Measurements from ENCODE around the gene STON2.

STON2 gene

DNA sequence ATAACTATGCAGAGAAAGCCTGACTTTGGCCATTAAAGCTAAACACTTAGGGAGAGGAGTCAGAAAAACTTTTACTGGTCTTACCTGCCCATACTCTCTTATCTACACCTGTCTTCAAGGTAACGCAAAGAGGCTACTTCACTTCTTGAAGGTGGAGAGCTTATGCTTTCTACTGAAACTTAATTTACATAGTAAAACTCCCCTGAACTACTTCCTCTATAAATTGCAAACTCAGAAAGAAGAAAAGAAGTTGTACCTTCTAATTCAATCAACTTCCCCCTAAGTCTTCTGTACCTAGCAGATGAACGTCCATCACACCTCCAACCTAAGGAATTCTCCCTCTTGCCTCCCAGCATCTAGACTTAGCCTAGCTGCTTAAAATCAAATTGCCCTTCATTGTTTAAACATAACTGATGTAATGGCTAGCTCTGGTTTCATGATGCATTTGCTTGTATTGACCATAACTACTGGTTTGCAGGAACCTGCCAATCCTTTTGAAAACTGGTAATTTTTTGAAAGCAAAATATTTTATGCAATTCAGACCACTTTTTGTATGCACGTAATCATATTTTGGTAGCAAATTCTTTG, 87.7 kb downstream of the STON2 start:
- no peaks in the 10 kb centered on the region for H3K27me3 ChIP-seq (ENCODE audit: insufficient read depth, low read length)
- no peak overlapping the region for H2AFZ ChIP-seq (ENCODE audit: low read depth, low read length)
- H3K36me3 ChIP-seq (ENCODE audit: insufficient read depth, low read length) = no peaks in the 10 kb centered on the region
- no peak overlapping the region for H3K4me3 ChIP-seq (ENCODE audit: low read length)
- H3K4me1 ChIP-seq (ENCODE audit: insufficient read depth, low read length) = peaks cover 35% of the 10 kb centered on the region
- H3K9me3 ChIP-seq (ENCODE audit: low read length) = no peaks in the 10 kb centered on the region

DNA sequence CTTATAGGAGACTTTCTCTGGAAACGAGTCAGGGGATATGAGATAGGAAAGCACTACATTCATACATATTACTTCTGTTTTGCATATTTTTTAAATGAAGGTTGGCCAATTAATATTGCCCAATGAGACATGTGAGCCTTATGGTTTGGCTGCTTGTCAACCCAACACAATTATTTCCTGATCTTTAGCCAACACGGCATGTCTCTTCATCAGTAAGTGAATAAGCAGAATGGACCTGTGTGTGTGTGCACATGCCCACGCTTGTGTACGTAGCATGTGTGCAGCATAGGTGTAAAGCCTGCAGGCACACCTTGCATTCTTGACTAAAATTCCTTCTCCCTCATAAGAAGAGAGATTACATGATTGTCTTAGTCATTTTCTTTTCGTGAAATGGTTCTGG, 88.3 kb downstream of the STON2 start:
- no peak overlapping the region for H2AFZ ChIP-seq (ENCODE audit: low read depth, low read length)
- no peaks in the 10 kb centered on the region for H3K36me3 ChIP-seq (ENCODE audit: insufficient read depth, low read length)
- H3K4me1 ChIP-seq (ENCODE audit: insufficient read depth, low read length) = peaks cover 41% of the 10 kb centered on the region
- H3K4me3 ChIP-seq (ENCODE audit: low read length) = no peak overlapping the region
- H3K27me3 ChIP-seq (ENCODE audit: insufficient read depth, low read length) = no peaks in the 10 kb centered on the region
- no peaks in the 10 kb centered on the region for H3K9me3 ChIP-seq (ENCODE audit: low read length)

DNA sequence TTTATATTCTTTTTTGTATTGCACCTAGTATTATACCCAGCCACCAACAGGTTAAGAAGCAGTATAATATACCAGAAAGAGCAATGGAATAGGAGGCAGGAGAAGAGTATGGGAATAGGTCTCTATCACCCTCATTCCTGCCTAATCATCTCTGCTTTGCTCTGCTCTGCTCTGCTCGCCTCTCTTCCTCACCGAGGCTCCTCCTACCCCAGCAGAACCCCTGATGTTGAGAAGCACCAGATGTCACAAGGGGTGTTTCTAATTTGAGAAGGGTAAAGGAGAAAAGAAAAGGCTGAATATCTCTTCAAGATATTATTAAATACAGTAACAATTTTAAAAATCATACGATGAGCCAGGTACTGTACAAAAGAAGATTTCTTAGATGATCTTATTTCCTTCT, 89.0 kb downstream of the STON2 start:
- H3K4me3 ChIP-seq (ENCODE audit: low read length) = no peak overlapping the region
- H3K4me1 ChIP-seq (ENCODE audit: insufficient read depth, low read length) = peaks cover 46% of the 10 kb centered on the region

DNA sequence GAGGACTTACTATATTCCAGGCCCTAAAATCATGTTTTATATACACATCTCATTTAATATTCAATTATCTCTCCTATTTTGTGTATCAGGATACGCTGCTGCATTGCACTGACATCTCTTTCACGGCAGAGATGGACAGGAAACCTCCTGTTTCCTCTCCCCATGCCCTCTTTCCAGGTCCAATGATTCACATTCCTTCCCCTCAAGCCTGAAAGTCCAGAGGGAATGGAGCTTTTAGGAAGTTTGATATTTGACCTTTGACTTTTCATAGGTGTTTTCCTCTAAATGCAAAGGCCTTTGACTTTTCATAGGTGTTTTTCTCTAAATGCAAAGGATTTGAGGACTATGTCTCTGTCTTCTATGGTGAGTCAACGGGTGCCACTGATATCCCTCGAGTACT, 89.5 kb downstream of the STON2 start:
- no peak overlapping the region for H2AFZ ChIP-seq (ENCODE audit: low read depth, low read length)
- no peaks in the 10 kb centered on the region for H3K9me3 ChIP-seq (ENCODE audit: low read length)
- no peak overlapping the region for H3K4me3 ChIP-seq (ENCODE audit: low read length)
- no peaks in the 10 kb centered on the region for H3K36me3 ChIP-seq (ENCODE audit: insufficient read depth, low read length)
- H3K4me1 ChIP-seq (ENCODE audit: insufficient read depth, low read length) = peaks cover 44% of the 10 kb centered on the region
- no peaks in the 10 kb centered on the region for H3K27me3 ChIP-seq (ENCODE audit: insufficient read depth, low read length)

More for the DNA sequence above, 89.0 kb downstream of the STON2 start:
- Histone ChIP-seq H3K27me3 (ENCODE audit: insufficient read depth, low read length) (no peaks in the 10 kb centered on the region), H2AFZ (ENCODE audit: low read depth, low read length) (no peak overlapping the region), H3K36me3 (ENCODE audit: insufficient read depth, low read length) (no peaks in the 10 kb centered on the region), H3K9me3 (ENCODE audit: low read length) (no peaks in the 10 kb centered on the region)

DNA sequence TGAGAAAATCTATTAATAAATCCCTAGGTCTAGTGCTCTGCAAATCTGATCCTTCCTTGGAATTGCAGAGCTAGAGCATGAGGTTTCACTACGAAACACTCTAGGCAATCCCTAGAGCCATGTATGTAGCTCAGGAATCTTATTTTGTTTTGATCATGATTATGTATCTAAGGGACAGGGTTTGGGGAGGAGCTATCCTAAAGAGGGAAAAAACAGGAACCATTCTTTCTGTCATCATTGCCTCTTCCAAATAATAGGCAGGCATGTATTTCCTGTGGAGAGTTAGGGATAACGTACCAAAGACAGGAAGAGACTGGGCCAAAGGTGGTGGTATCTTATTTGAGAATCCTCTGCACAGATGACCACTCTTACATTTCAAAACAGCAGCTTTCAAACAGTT, 90.6 kb downstream of the STON2 start:
- no peaks in the 10 kb centered on the region for H3K9me3 ChIP-seq (ENCODE audit: low read length)
- no peak overlapping the region for H2AFZ ChIP-seq (ENCODE audit: low read depth, low read length)
- peaks cover 39% of the 10 kb centered on the region for H3K4me1 ChIP-seq (ENCODE audit: insufficient read depth, low read length)
- no peak overlapping the region for H3K4me3 ChIP-seq (ENCODE audit: low read length)
- no peaks in the 10 kb centered on the region for H3K36me3 ChIP-seq (ENCODE audit: insufficient read depth, low read length)
- no peaks in the 10 kb centered on the region for H3K27me3 ChIP-seq (ENCODE audit: insufficient read depth, low read length)

DNA sequence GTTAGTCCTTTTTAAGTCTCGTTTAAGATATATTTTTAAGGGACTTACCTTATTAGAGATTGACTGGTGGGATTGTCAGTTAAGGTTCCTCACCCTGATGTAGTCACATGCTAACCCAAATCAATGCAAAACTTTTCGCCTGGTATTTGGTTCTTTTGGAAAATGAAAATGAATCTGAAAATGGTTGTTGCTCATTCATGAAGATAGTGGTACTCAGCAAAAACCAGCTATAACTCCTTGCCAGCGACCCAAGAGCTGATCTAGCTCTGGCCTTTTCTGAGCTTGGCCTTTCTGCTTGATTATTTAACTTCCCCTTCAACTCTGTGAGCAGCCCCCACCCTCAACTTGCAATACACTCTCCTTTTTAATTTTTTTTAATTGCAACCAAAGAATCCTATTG, 94.4 kb downstream of the STON2 start:
- Histone ChIP-seq H2AFZ (ENCODE audit: low read depth, low read length) (no peak overlapping the region), H3K27me3 (ENCODE audit: insufficient read depth, low read length) (no peaks in the 10 kb centered on the region), H3K4me3 (ENCODE audit: low read length) (no peak overlapping the region), H3K36me3 (ENCODE audit: insufficient read depth, low read length) (no peaks in the 10 kb centered on the region), H3K9me3 (ENCODE audit: low read length) (no peaks in the 10 kb centered on the region), H3K4me1 (ENCODE audit: insufficient read depth, low read length) (peaks cover 43% of the 10 kb centered on the region)

DNA sequence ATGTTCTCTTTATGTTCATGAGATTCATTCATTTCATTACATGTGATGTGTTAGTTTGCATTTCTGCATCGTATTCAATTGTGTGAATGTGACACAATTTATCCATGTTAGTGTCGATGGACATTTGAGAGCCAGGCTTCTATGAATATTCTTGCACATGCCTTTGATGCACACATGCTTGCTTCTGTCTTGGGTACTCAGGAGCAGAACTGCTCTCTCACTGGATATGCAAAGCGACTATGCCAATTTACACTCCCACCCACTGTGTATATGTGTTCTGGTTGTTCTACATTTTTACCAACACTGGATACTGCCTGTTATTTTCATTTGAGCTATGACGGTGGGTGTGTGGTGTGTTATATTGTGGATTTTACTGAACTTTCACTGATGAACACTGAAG, 95.1 kb downstream of the STON2 start:
- Histone ChIP-seq H3K4me1 (ENCODE audit: insufficient read depth, low read length) (peaks cover 43% of the 10 kb centered on the region), H3K27me3 (ENCODE audit: insufficient read depth, low read length) (no peaks in the 10 kb centered on the region), H3K36me3 (ENCODE audit: insufficient read depth, low read length) (no peaks in the 10 kb centered on the region), H3K9me3 (ENCODE audit: low read length) (no peaks in the 10 kb centered on the region), H3K4me3 (ENCODE audit: low read length) (no peak overlapping the region), H2AFZ (ENCODE audit: low read depth, low read length) (no peak overlapping the region)

DNA sequence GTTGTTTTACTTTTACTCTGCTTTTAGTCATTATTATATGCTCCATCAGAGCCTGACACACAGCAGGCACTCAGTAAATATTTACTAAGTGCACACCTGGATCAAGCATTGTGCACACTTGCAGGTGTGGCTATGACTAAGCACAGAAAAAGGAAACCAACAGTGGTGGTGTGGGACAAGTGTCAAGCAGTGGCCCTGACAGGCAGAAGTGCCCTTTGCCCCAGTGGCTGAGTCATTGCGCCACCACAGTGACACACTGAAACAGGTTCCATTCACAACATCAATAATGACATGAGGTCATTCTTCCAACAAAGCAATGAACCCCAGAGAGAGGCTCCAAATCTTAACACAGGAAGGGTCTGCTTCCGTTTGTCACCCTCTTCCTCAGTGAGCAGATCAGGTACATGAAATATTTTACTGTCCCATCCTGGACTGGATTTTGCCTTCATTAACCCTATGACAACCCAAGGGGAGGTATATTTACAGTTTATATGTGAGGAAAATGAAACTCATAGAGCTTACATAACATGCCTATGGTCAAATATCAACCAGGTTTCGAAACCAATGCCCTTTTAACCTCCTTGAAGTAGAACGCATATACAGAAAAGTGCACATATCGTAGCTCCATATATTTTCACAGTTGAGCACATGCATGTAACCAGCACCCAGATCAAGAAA, 96.7 kb downstream of the STON2 start:
- H3K9me3 ChIP-seq (ENCODE audit: low read length) = no peaks in the 10 kb centered on the region
- no peaks in the 10 kb centered on the region for H3K36me3 ChIP-seq (ENCODE audit: insufficient read depth, low read length)
- peaks cover 41% of the 10 kb centered on the region for H3K4me1 ChIP-seq (ENCODE audit: insufficient read depth, low read length)
- H3K4me3 ChIP-seq (ENCODE audit: low read length) = no peak overlapping the region
- no peaks in the 10 kb centered on the region for H3K27me3 ChIP-seq (ENCODE audit: insufficient read depth, low read length)
- H2AFZ ChIP-seq (ENCODE audit: low read depth, low read length) = no peak overlapping the region

DNA sequence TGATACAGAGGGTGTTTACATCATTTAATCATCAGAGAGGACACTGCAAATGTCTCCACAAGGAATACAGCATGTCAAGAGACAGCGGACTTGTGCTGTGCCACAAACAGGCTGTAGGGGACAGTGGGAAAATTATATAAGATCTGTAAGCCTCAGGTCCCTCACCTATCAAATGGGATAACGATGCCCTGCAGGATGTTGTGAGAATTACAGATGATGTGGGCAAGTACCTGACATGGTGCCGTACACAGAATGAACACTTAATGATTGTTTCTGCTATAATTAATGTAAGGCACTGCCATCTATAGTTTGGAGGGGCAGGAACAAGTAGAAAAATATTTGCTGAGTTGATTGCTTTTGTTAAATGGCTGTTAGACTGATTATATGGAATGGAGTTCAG, 97.5 kb downstream of the STON2 start:
- Histone ChIP-seq H3K9me3 (ENCODE audit: low read length) (no peaks in the 10 kb centered on the region), H3K4me3 (ENCODE audit: low read length) (no peak overlapping the region), H3K36me3 (ENCODE audit: insufficient read depth, low read length) (no peaks in the 10 kb centered on the region), H2AFZ (ENCODE audit: low read depth, low read length) (no peak overlapping the region), H3K4me1 (ENCODE audit: insufficient read depth, low read length) (peaks cover 37% of the 10 kb centered on the region), H3K27me3 (ENCODE audit: insufficient read depth, low read length) (no peaks in the 10 kb centered on the region)

DNA sequence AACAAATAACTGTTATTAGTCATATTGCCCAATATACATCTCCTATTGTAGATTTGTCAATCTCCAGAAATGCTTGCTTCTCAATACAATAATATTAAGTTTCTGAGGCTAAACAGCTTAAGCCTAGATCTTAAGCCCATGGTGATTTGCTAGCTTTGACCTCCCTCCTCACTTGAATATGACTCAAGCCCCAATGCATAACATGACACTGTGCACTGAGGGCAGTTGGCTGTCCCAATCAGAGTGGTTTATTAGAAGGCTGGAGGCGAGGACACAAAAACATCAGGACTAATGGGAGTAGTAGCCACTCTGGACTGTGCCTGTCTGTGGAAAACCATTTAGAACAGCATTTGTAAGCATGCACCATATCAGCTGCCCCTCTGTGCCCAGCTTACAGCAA, 98.3 kb downstream of the STON2 start:
- Histone ChIP-seq H3K9me3 (ENCODE audit: low read length) (no peaks in the 10 kb centered on the region), H3K4me3 (ENCODE audit: low read length) (no peak overlapping the region), H3K4me1 (ENCODE audit: insufficient read depth, low read length) (peaks cover 29% of the 10 kb centered on the region), H3K27me3 (ENCODE audit: insufficient read depth, low read length) (no peaks in the 10 kb centered on the region), H3K36me3 (ENCODE audit: insufficient read depth, low read length) (no peaks in the 10 kb centered on the region), H2AFZ (ENCODE audit: low read depth, low read length) (no peak overlapping the region)

DNA sequence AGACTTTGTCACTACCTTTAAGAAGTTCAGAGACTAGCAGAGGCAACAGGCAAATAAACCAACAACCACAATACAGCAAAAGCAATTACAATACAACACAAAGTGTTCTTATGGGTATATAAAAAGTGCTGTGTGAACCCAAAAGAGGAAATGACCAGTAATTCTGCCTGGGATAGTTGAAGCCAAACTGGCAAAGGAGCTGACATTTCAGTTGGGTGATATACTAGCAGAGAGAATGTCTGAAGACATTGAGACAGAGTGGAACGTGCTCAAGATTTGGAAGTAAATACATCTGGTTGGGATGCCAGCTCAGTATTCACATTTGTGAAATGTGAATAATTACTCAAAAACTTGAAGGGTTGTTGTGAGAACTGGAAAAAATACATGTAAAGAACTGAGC, 98.8 kb downstream of the STON2 start:
- Histone ChIP-seq H3K9me3 (ENCODE audit: low read length) (no peaks in the 10 kb centered on the region), H3K4me3 (ENCODE audit: low read length) (no peak overlapping the region), H3K4me1 (ENCODE audit: insufficient read depth, low read length) (peaks cover 24% of the 10 kb centered on the region), H3K36me3 (ENCODE audit: insufficient read depth, low read length) (no peaks in the 10 kb centered on the region), H2AFZ (ENCODE audit: low read depth, low read length) (no peak overlapping the region), H3K27me3 (ENCODE audit: insufficient read depth, low read length) (no peaks in the 10 kb centered on the region)

DNA sequence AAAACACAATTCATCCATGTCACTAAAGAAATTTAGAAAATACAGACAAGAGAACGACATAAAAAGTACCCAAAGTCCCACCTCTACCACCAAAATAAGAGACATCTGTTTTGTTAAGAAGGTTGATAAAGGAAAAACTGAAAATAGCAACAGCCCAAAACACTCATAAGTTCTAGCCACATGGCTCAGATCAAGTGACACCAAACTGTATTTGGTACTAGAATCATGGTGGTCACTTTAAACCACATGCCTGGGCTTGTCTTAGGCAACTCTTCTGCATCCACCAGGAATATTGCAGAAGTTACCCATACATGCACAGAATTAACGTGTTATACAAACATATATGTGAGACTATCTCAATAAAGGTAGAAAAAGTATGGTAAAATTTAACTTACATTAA, 101.2 kb downstream of the STON2 start:
- peaks cover 12% of the 10 kb centered on the region for H3K4me1 ChIP-seq (ENCODE audit: insufficient read depth, low read length)

DNA sequence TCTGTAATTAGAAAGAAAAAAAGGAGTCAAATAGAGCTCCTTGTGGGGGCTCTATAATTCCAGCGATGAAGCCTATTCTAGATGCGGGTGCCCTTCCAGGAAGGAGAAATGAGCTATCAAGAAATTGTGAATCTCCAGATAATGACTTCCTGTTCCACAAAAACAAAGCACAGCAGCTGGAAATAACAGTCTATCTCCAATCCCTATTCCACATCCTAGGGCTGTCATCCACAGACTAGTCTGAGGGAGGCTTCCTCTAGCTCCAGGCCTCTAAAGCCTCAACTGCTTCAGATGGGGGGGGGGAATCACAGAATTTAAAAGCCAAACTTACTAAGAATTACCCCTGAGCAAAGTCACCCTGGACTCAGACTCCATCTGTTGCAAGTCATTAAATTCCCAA, 102.0 kb downstream of the STON2 start:
- no peak overlapping the region for H2AFZ ChIP-seq (ENCODE audit: low read depth, low read length)

More for the DNA sequence above, 101.2 kb downstream of the STON2 start:
- no peaks in the 10 kb centered on the region for H3K36me3 ChIP-seq (ENCODE audit: insufficient read depth, low read length)
- H2AFZ ChIP-seq (ENCODE audit: low read depth, low read length) = no peak overlapping the region
- no peak overlapping the region for H3K4me3 ChIP-seq (ENCODE audit: low read length)
- no peaks in the 10 kb centered on the region for H3K9me3 ChIP-seq (ENCODE audit: low read length)
- no peaks in the 10 kb centered on the region for H3K27me3 ChIP-seq (ENCODE audit: insufficient read depth, low read length)

More for the DNA sequence above, 102.0 kb downstream of the STON2 start:
- H3K27me3 ChIP-seq (ENCODE audit: insufficient read depth, low read length) = no peaks in the 10 kb centered on the region
- H3K4me3 ChIP-seq (ENCODE audit: low read length) = no peak overlapping the region
- H3K9me3 ChIP-seq (ENCODE audit: low read length) = no peaks in the 10 kb centered on the region
- H3K36me3 ChIP-seq (ENCODE audit: insufficient read depth, low read length) = no peaks in the 10 kb centered on the region
- peaks cover 5% of the 10 kb centered on the region for H3K4me1 ChIP-seq (ENCODE audit: insufficient read depth, low read length)
